Measurements from ENCODE around the gene FBXL17.

The FBXL17 gene

GRCh38 chr5:108144332-108144731 is 237.6 kb downstream of the FBXL17 start:
- TF ChIP-seq CTCF (conservative IDR thresholded peaks at IDR 0.05; ENCODE audit: low read depth, low read length): no peak
- DNase-seq (ENCODE audit: low read depth): no peak
- no peak overlapping the region for H3K4me3 ChIP-seq (ENCODE audit: low read length)

- DNase-seq (ENCODE audit: low read depth): peak; percentile 23
- no peak for TF ChIP-seq CTCF (conservative IDR thresholded peaks at IDR 0.05; ENCODE audit: low read depth, low read length)
- H3K4me3 ChIP-seq (ENCODE audit: low read length): no peak overlapping the region
Observed at GRCh38 chr5:108143581-108143980, 238.3 kb downstream of the FBXL17 start.

GRCh38 chr5:108141676-108142075 is 240.2 kb downstream of the FBXL17 start:
- no peak for TF ChIP-seq CTCF (conservative IDR thresholded peaks at IDR 0.05; ENCODE audit: low read depth, low read length)
- no peak for DNase-seq (ENCODE audit: low read depth)
- H3K4me3 ChIP-seq (ENCODE audit: low read length): no peak overlapping the region

- H3K4me3 ChIP-seq (ENCODE audit: low read length): no peak overlapping the region
- no peak for DNase-seq (ENCODE audit: low read depth)
- TF ChIP-seq CTCF (conservative IDR thresholded peaks at IDR 0.05; ENCODE audit: low read depth, low read length): no peak
Observed at GRCh38 chr5:108136493-108136892, 245.4 kb downstream of the FBXL17 start.

- TF ChIP-seq CTCF (conservative IDR thresholded peaks at IDR 0.05; ENCODE audit: low read depth, low read length): no peak
- no peak overlapping the region for H3K4me3 ChIP-seq (ENCODE audit: low read length)
- DNase-seq (ENCODE audit: low read depth): no peak
Observed at GRCh38 chr5:108129129-108129528, 252.8 kb downstream of the FBXL17 start.

GRCh38 chr5:108125771-108126511 is 256.0 kb downstream of the FBXL17 start:
- no peak for TF ChIP-seq CTCF (conservative IDR thresholded peaks at IDR 0.05; ENCODE audit: low read depth, low read length)
- no peak for DNase-seq (ENCODE audit: low read depth)
- no peak overlapping the region for H3K4me3 ChIP-seq (ENCODE audit: low read length)

GRCh38 chr5:108124596-108124995 is 257.3 kb downstream of the FBXL17 start:
- TF ChIP-seq CTCF (conservative IDR thresholded peaks at IDR 0.05; ENCODE audit: low read depth, low read length): no peak
- no peak overlapping the region for H3K4me3 ChIP-seq (ENCODE audit: low read length)
- DNase-seq (ENCODE audit: low read depth): no peak

All from retinal pigment epithelial cell (primary cell).